ENCODE measurements around the gene BTBD3.
A peak's percentile ranks its signal among the peaks of the same experiment; 100 is the strongest.

BTBD3 gene

GRCh38 chr20:11917663-11918062 is at the start of gene BTBD3:
TSS of gene BTBD3 (plus strand) at chr20:11917893. CDS start at chr20:11918276, 383 bp downstream.
- DNase-seq: peak; percentile 54 to 84

- no peak for DNase-seq
Observed at GRCh38 chr20:11869641-11870040, 48.1 kb upstream of the BTBD3 start.

- DNase-seq: no peak
Observed at GRCh38 chr20:11870411-11870810, 47.3 kb upstream of the BTBD3 start.

- no peak for DNase-seq
Observed at GRCh38 chr20:11876555-11876954, 41.1 kb upstream of the BTBD3 start.

- DNase-seq: no peak
Observed at GRCh38 chr20:11880680-11881079, 37.0 kb upstream of the BTBD3 start.

GRCh38 chr20:11881449-11881848 is 36.2 kb upstream of the BTBD3 start:
- DNase-seq: no peak

- DNase-seq: no peak
Observed at GRCh38 chr20:11882651-11883050, 35.0 kb upstream of the BTBD3 start.

- no peak for DNase-seq
Observed at GRCh38 chr20:11888648-11889047, 29.0 kb upstream of the BTBD3 start.

GRCh38 chr20:11890331-11891076 is 27.2 kb upstream of the BTBD3 start:
- DNase-seq: peak; percentile 90 to 96

- peak; percentile 58 to 65 for DNase-seq
Observed at GRCh38 chr20:11891077-11891775, 26.5 kb upstream of the BTBD3 start.

- DNase-seq: peak in 1 of 2 donors; percentile 30
Observed at GRCh38 chr20:11891776-11892545, 25.7 kb upstream of the BTBD3 start.

- no peak for DNase-seq
Observed at GRCh38 chr20:11894062-11894461, 23.6 kb upstream of the BTBD3 start.

GRCh38 chr20:11895861-11896387 is 21.8 kb upstream of the BTBD3 start:
- DNase-seq: no peak

- DNase-seq: no peak
Observed at GRCh38 chr20:11901127-11901526, 16.6 kb upstream of the BTBD3 start.

GRCh38 chr20:11902285-11902697 is 15.4 kb upstream of the BTBD3 start:
- DNase-seq: no peak

- DNase-seq: no peak
Observed at GRCh38 chr20:11905460-11906179, 12.1 kb upstream of the BTBD3 start.

- DNase-seq: no peak
Observed at GRCh38 chr20:11906626-11907480, 10.8 kb upstream of the BTBD3 start.

GRCh38 chr20:11907621-11908020 is 10.1 kb upstream of the BTBD3 start:
- DNase-seq: no peak

GRCh38 chr20:11912013-11912658 is 5.6 kb upstream of the BTBD3 start:
- DNase-seq: no peak

GRCh38 chr20:11912659-11913415 is 4.9 kb upstream of the BTBD3 start:
- DNase-seq: no peak

Measured in hippocampal formation (tissue), 2 donors.